ENCODE data around the gene HDAC4. TPM values are rescaled to one million over a fixed set of nuclear protein-coding genes. Genes with fewer than 3 reads are reported as not detected.

HDAC4 gene
- total RNA-seq, 1 experiment from 2014 or later = 47.6 TPM

- no peak for ATAC-seq
- ChIA-PET CTCF (no interaction called here), POLR2A (no interaction called here), RAD21 (ENCODE audit: low non-redundant PET in 1 of 2, low total read pairs in 2 of 2, uncharacterized antibody in 2 of 2, unreplicated experiment in 2 of 2) (no interaction called here)
- no TSS peak for BruUV-seq (replicated peaks)
- no peak overlapping the region for H3K4me3 ChIP-seq (replicated peaks in 1 of 2; ENCODE audit: low read depth in 1 of 2, low read length in 2 of 2)
- H3K36me3 ChIP-seq (ENCODE audit: control insufficient read depth in 1 of 2, insufficient read depth in 2 of 2, low read length in 2 of 2) = no peaks in the 10 kb centered on the region
- no peaks in the 10 kb centered on the region for H4K20me1 ChIP-seq (ENCODE audit: insufficient read depth)
- no peak overlapping the region for H3K27ac ChIP-seq (ENCODE audit: low read depth, low read length)
- no peak overlapping the region for H3K4me2 ChIP-seq (ENCODE audit: low read length)
- no peaks in the 10 kb centered on the region for H3K9me3 ChIP-seq (ENCODE audit: control insufficient read depth in 1 of 2, insufficient read depth in 1 of 2, low read depth in 1 of 2, low read length in 2 of 2)
- TF ChIP-seq CEBPB (IDR thresholded peaks at IDR 0.05; ENCODE audit: low read depth) (no peak), MAX (IDR thresholded peaks at IDR 0.05) (no peak), JUND (IDR thresholded peaks at IDR 0.05) (no peak), YY1 (IDR thresholded peaks at IDR 0.05; ENCODE audit: extremely low read depth, insufficient replicate concordance, low read depth, low read length) (no peak), REST (IDR thresholded peaks at IDR 0.05; ENCODE audit: low read depth) (no peak), EZH2phosphoT487 (IDR thresholded peaks at IDR 0.05; ENCODE audit: borderline replicate concordance) (no peak), SP1 (IDR thresholded peaks at IDR 0.05; ENCODE audit: low read depth) (no peak), CTCF (IDR thresholded peaks at IDR 0.05 in 2 of 3, conservative IDR thresholded peaks at IDR 0.05 in 1 of 3; ENCODE audit: borderline replicate concordance in 1 of 3, insufficient read depth in 1 of 3, low read depth in 2 of 3, low read length in 2 of 3) (no peak), ZFX (IDR thresholded peaks at IDR 0.05) (no peak), SRF (IDR thresholded peaks at IDR 0.05; ENCODE audit: low read depth) (no peak)
- intact Hi-C loops (cut with micrococcal nuclease) = no loop called here
- no peaks in the 10 kb centered on the region for H3K4me1 ChIP-seq (ENCODE audit: control insufficient read depth in 1 of 2, insufficient read depth in 2 of 2, low read length in 2 of 2)
- H3K79me2 ChIP-seq (ENCODE audit: insufficient read depth, low read length) = no peaks in the 10 kb centered on the region
- H3K27me3 ChIP-seq (ENCODE audit: insufficient read depth, low read length) = no peaks in the 10 kb centered on the region
- H2AFZ ChIP-seq (ENCODE audit: low read depth, low read length, poor library complexity, severe bottlenecking) = no peak overlapping the region
- no peaks in the 10 kb centered on the region for H3K9me2 ChIP-seq (ENCODE audit: insufficient read depth)
- H3K9ac ChIP-seq (ENCODE audit: low read length) = no peak overlapping the region
- DNase-seq (ENCODE audit: low read depth, low spot score) = no peak
Measured at GRCh38 chr2:239041062-239041461, 359.8 kb downstream of the HDAC4 start.
